Measurements from ENCODE around the gene GRAMD1C.

Gene GRAMD1C

GRCh38 chr3:113838631-113839209, at the start of gene GRAMD1C:
GRAMD1C (plus strand) TSS chr3:113838788; CDS start chr3:113838910, 122 bp downstream.
- Mint-ChIP-seq H3K36me3 (ENCODE audit: low read depth) (no peaks in the 10 kb centered on the region), H3K27me3 (peaks cover 5% of the 10 kb centered on the region), H3K4me1 (ENCODE audit: low read depth) (peaks cover 15% of the 10 kb centered on the region), H3K9me3 (no peaks in the 10 kb centered on the region), H3K4me3 (peak within 1 kb of the TSS; percentile 69), H3K27ac (no peak within 1 kb of the TSS)
- intact Hi-C loops (cut with micrococcal nuclease), result loop anchor here (5.0 kb wide), 2 partner anchors 101 to 219 kb away; partner anchors contain the start of genes CCDC191 and QTRT2

GRCh38 chr3:113791381-113791780, 47.2 kb upstream of the GRAMD1C start:
- Mint-ChIP-seq H3K4me3 (no peak overlapping the region), H3K27me3 (no peaks in the 10 kb centered on the region), H3K9me3 (no peaks in the 10 kb centered on the region), H3K36me3 (ENCODE audit: low read depth) (peaks cover 86% of the 10 kb centered on the region), H3K4me1 (ENCODE audit: low read depth) (peaks cover 4% of the 10 kb centered on the region), H3K27ac (peak overlapping the region; percentile 33)
- intact Hi-C loops (cut with micrococcal nuclease), result no loop called here

GRCh38 chr3:113794526-113794925, 44.1 kb upstream of the GRAMD1C start:
- Mint-ChIP-seq H3K36me3 (ENCODE audit: low read depth) (peaks cover 87% of the 10 kb centered on the region), H3K4me3 (no peak overlapping the region), H3K4me1 (ENCODE audit: low read depth) (peaks cover 4% of the 10 kb centered on the region), H3K9me3 (no peaks in the 10 kb centered on the region), H3K27me3 (no peaks in the 10 kb centered on the region), H3K27ac (peak overlapping the region; percentile 14)
- intact Hi-C loops (cut with micrococcal nuclease), result no loop called here

- no peak overlapping the region for H3K4me3 Mint-ChIP-seq
- intact Hi-C loops (cut with micrococcal nuclease), result no loop called here
- H3K4me1 Mint-ChIP-seq (ENCODE audit: low read depth), result peaks cover 4% of the 10 kb centered on the region
- peaks cover 88% of the 10 kb centered on the region for H3K36me3 Mint-ChIP-seq (ENCODE audit: low read depth)
- H3K9me3 Mint-ChIP-seq, result no peaks in the 10 kb centered on the region
- no peak overlapping the region for H3K27ac Mint-ChIP-seq
- H3K27me3 Mint-ChIP-seq, result no peaks in the 10 kb centered on the region
Observed at GRCh38 chr3:113795693-113796092, 42.9 kb upstream of the GRAMD1C start.

GRCh38 chr3:113802795-113803455, 35.7 kb upstream of the GRAMD1C start:
- Mint-ChIP-seq H3K27ac (no peak overlapping the region), H3K27me3 (no peaks in the 10 kb centered on the region), H3K9me3 (no peaks in the 10 kb centered on the region), H3K4me1 (ENCODE audit: low read depth) (no peaks in the 10 kb centered on the region), H3K36me3 (ENCODE audit: low read depth) (peaks cover 91% of the 10 kb centered on the region), H3K4me3 (no peak overlapping the region)
- intact Hi-C loops (cut with micrococcal nuclease), result no loop called here

- H3K27ac Mint-ChIP-seq, result no peak overlapping the region
- H3K4me3 Mint-ChIP-seq, result no peak overlapping the region
- intact Hi-C loops (cut with micrococcal nuclease), result no loop called here
Observed at GRCh38 chr3:113804661-113805060, 33.9 kb upstream of the GRAMD1C start.

GRCh38 chr3:113805249-113805648, 33.3 kb upstream of the GRAMD1C start:
- H3K27me3 Mint-ChIP-seq, result no peaks in the 10 kb centered on the region
- H3K36me3 Mint-ChIP-seq (ENCODE audit: low read depth), result peaks cover 93% of the 10 kb centered on the region
- no peaks in the 10 kb centered on the region for H3K9me3 Mint-ChIP-seq
- intact Hi-C loops (cut with micrococcal nuclease), result no loop called here
- H3K4me1 Mint-ChIP-seq (ENCODE audit: low read depth), result no peaks in the 10 kb centered on the region
- no peak overlapping the region for H3K27ac Mint-ChIP-seq
- no peak overlapping the region for H3K4me3 Mint-ChIP-seq

More at GRCh38 chr3:113804661-113805060, 33.9 kb upstream of the GRAMD1C start:
- Mint-ChIP-seq H3K36me3 (ENCODE audit: low read depth) (peaks cover 93% of the 10 kb centered on the region), H3K9me3 (no peaks in the 10 kb centered on the region), H3K4me1 (ENCODE audit: low read depth) (no peaks in the 10 kb centered on the region), H3K27me3 (no peaks in the 10 kb centered on the region)

- Mint-ChIP-seq H3K27ac (no peak overlapping the region), H3K4me3 (no peak overlapping the region), H3K4me1 (ENCODE audit: low read depth) (peaks cover 7% of the 10 kb centered on the region), H3K36me3 (ENCODE audit: low read depth) (peaks cover 48% of the 10 kb centered on the region), H3K9me3 (no peaks in the 10 kb centered on the region), H3K27me3 (no peaks in the 10 kb centered on the region)
- intact Hi-C loops (cut with micrococcal nuclease), result loop anchor here (10.0 kb wide), 1 partner anchor 272 kb away; no protein-coding TSS in a partner anchor
Observed at GRCh38 chr3:113812854-113813253, 25.7 kb upstream of the GRAMD1C start.

- Mint-ChIP-seq H3K4me1 (ENCODE audit: low read depth) (peaks cover 8% of the 10 kb centered on the region), H3K4me3 (no peak overlapping the region), H3K36me3 (ENCODE audit: low read depth) (no peaks in the 10 kb centered on the region), H3K27me3 (peaks cover 2% of the 10 kb centered on the region), H3K9me3 (no peaks in the 10 kb centered on the region), H3K27ac (no peak overlapping the region)
- intact Hi-C loops (cut with micrococcal nuclease), result loop anchor here (10.0 kb wide), 1 partner anchor 265 kb away; no protein-coding TSS in a partner anchor
Observed at GRCh38 chr3:113819866-113820265, 18.7 kb upstream of the GRAMD1C start.

- Mint-ChIP-seq H3K9me3 (no peaks in the 10 kb centered on the region), H3K4me1 (ENCODE audit: low read depth) (peaks cover 20% of the 10 kb centered on the region), H3K36me3 (ENCODE audit: low read depth) (no peaks in the 10 kb centered on the region), H3K27ac (no peak overlapping the region), H3K27me3 (peaks cover 2% of the 10 kb centered on the region), H3K4me3 (no peak overlapping the region)
- intact Hi-C loops (cut with micrococcal nuclease), result no loop called here
Observed at GRCh38 chr3:113825090-113825489, 13.5 kb upstream of the GRAMD1C start.

GRCh38 chr3:113828600-113828999, 10.0 kb upstream of the GRAMD1C start:
- intact Hi-C loops (cut with micrococcal nuclease), result no loop called here
- H3K27ac Mint-ChIP-seq, result no peak overlapping the region
- peaks cover 9% of the 10 kb centered on the region for H3K9me3 Mint-ChIP-seq
- no peak overlapping the region for H3K4me3 Mint-ChIP-seq
- H3K36me3 Mint-ChIP-seq (ENCODE audit: low read depth), result peaks cover 6% of the 10 kb centered on the region
- H3K4me1 Mint-ChIP-seq (ENCODE audit: low read depth), result peaks cover 27% of the 10 kb centered on the region
- peaks cover 2% of the 10 kb centered on the region for H3K27me3 Mint-ChIP-seq

- Mint-ChIP-seq H3K4me1 (ENCODE audit: low read depth) (peaks cover 27% of the 10 kb centered on the region), H3K4me3 (no peak overlapping the region), H3K36me3 (ENCODE audit: low read depth) (peaks cover 6% of the 10 kb centered on the region), H3K27ac (no peak overlapping the region), H3K9me3 (peaks cover 9% of the 10 kb centered on the region), H3K27me3 (no peaks in the 10 kb centered on the region)
- intact Hi-C loops (cut with micrococcal nuclease), result no loop called here
Observed at GRCh38 chr3:113829576-113830354, 8.8 kb upstream of the GRAMD1C start.

GRCh38 chr3:113831103-113831355, 7.6 kb upstream of the GRAMD1C start:
- no peaks in the 10 kb centered on the region for H3K27me3 Mint-ChIP-seq
- peaks cover 6% of the 10 kb centered on the region for H3K36me3 Mint-ChIP-seq (ENCODE audit: low read depth)
- intact Hi-C loops (cut with micrococcal nuclease), result no loop called here
- H3K4me1 Mint-ChIP-seq (ENCODE audit: low read depth), result peaks cover 28% of the 10 kb centered on the region
- no peak overlapping the region for H3K4me3 Mint-ChIP-seq
- peaks cover 9% of the 10 kb centered on the region for H3K9me3 Mint-ChIP-seq
- H3K27ac Mint-ChIP-seq, result no peak overlapping the region

- intact Hi-C loops (cut with micrococcal nuclease), result no loop called here
- no peak overlapping the region for H3K27ac Mint-ChIP-seq
Observed at GRCh38 chr3:113832477-113833164, 6.0 kb upstream of the GRAMD1C start.

More at GRCh38 chr3:113832477-113833164, 6.0 kb upstream of the GRAMD1C start:
- Mint-ChIP-seq H3K36me3 (ENCODE audit: low read depth) (peaks cover 6% of the 10 kb centered on the region), H3K9me3 (peaks cover 9% of the 10 kb centered on the region), H3K4me3 (no peak overlapping the region), H3K4me1 (ENCODE audit: low read depth) (peaks cover 28% of the 10 kb centered on the region), H3K27me3 (no peaks in the 10 kb centered on the region)

Data from dendritic cell treated with granulocyte-macrophage colony-stimulating factor and Interleukin-4, amounts not matched to agents 40 ng/mL and 50 ng/mL, for 4 days (primary cell).